ELR (cell line): ENCODE results near the gene IDH1.
"Not testable (repeated sequence)": the region's sequence is repeated elsewhere in the genome, so short reads cannot be mapped to it uniquely, and the experiment has no call there.

Source experiments
- DNase-seq: peaks from one replicate; pipeline ENCODE4 v3.0.0-alpha.2; 2015; ENCODE audit warnings: low read depth

IDH1 gene

GRCh38 chr2:208256849-208257813 lies 2.3 kb upstream of the IDH1 start:
- DNase-seq, result not testable (repeated sequence)

- DNase-seq, result peak; percentile 30
Observed at GRCh38 chr2:208256192-208256782, 1.4 kb upstream of the IDH1 start.

- no peak for DNase-seq
Observed at GRCh38 chr2:208255557-208256106, 761 bp upstream of the IDH1 start.

GRCh38 chr2:208254118-208254870 lies 577 bp downstream of the IDH1 start:
- DNase-seq, result peak; percentile 81

- peak; percentile 7 for DNase-seq
Observed at GRCh38 chr2:208253600-208254117, 1.2 kb downstream of the IDH1 start.

- no peak for DNase-seq
Observed at GRCh38 chr2:208252716-208253492, 2.0 kb downstream of the IDH1 start.

- DNase-seq, result no peak
Observed at GRCh38 chr2:208251098-208251497, 3.8 kb downstream of the IDH1 start.

GRCh38 chr2:208250388-208250787 lies 4.5 kb downstream of the IDH1 start:
- DNase-seq, result no peak

- no peak for DNase-seq
Observed at GRCh38 chr2:208249296-208249695, 5.6 kb downstream of the IDH1 start.

GRCh38 chr2:208248601-208249000 lies 6.3 kb downstream of the IDH1 start:
- no peak for DNase-seq

GRCh38 chr2:208245746-208246145 lies 9.1 kb downstream of the IDH1 start:
- no peak for DNase-seq

- no peak for DNase-seq
Observed at GRCh38 chr2:208244422-208244821, 10.4 kb downstream of the IDH1 start.

GRCh38 chr2:208240619-208241209 lies 14.2 kb downstream of the IDH1 start:
- no peak for DNase-seq

GRCh38 chr2:208239770-208240493 lies 14.9 kb downstream of the IDH1 start:
- no peak for DNase-seq

GRCh38 chr2:208235860-208236259 lies 19.0 kb downstream of the IDH1 start:
- DNase-seq, result no peak

GRCh38 chr2:208234786-208235185 lies 20.1 kb downstream of the IDH1 start:
- no peak for DNase-seq

- DNase-seq, result no peak
Observed at GRCh38 chr2:208228476-208228875, 26.4 kb downstream of the IDH1 start.

GRCh38 chr2:208227581-208228232 lies 27.2 kb downstream of the IDH1 start:
- DNase-seq, result no peak

- DNase-seq, result peak; percentile 24
Observed at GRCh38 chr2:208224802-208225201, 30.1 kb downstream of the IDH1 start.

GRCh38 chr2:208222351-208222750 lies 32.5 kb downstream of the IDH1 start:
- peak; percentile 84 for DNase-seq
